GM19351 (cell line): Measurements from ENCODE around the gene BMS1.
A peak's percentile ranks its signal among the peaks of the same experiment; 100 is the strongest.
"Not testable (repeated sequence)": the region's sequence is repeated elsewhere in the genome, so short reads cannot be mapped to it uniquely, and the experiment has no call there.

Experiments used
- ATAC-seq: cut with Tn5 transposase; IDR thresholded peaks from one replicate; pipeline ENCODE4 v1.9.1; 2021; ENCODE audit warnings: mild to moderate bottlenecking, moderate library complexity; ENCODE audit not compliant: unreplicated experiment

Gene BMS1

DNA sequence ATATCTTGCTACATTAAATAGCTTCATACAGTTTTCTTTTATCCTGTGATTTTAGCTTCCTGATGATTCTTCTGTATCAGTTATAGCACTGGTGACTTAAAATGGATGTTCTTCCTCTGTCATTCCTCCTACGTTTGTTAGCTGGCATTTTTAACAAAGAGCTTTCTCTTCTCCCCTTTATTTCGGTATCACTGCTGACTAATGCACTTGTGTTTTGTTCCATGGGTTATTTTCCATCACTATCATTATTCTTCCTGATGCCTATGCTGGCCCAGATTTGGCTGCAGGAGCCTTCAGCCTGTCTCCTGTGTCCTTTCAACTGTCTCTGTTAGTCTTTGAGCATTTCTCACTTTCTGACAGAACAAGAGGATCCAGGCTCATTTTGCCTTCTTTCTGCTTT, 13.1 kb downstream of the BMS1 start:
- no peak for ATAC-seq

DNA sequence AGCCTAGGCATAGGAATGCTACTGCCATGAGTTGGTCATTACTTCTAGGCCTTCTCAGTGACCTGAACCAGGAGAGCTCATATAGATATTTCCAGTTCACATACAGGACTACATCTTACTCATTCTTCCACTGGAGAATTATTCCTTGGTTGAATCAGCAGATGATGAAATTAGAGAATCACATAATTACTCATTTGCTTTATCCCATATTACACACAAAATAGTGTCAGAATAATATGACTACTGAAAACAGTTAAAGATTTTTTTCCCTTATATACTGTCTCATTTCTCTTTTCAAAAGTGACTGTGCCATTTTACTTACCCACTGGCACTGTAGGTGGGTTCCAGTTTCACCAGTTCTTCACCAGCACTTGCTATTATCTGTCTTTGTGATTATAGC, 18.5 kb downstream of the BMS1 start:
- no peak for ATAC-seq

DNA sequence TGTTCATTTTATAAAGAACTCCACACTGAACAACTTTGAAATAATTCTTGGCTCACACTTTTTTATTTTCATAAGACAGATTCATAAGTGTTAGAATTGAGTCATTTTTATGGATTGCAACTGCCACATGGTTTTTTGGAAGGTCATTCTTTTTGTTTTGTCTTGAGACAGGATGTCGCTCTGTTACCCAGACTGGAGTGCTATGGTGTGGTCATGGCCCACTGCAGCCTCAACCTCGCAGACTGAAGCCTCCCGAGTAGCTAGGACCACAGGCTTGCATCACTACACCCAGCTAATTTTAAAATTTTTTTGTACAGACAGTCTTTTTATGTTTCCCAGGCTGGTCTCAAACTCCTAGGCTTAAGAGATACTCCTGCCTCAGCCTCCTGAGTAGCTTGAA, 20.3 kb downstream of the BMS1 start:
- no peak for ATAC-seq

DNA sequence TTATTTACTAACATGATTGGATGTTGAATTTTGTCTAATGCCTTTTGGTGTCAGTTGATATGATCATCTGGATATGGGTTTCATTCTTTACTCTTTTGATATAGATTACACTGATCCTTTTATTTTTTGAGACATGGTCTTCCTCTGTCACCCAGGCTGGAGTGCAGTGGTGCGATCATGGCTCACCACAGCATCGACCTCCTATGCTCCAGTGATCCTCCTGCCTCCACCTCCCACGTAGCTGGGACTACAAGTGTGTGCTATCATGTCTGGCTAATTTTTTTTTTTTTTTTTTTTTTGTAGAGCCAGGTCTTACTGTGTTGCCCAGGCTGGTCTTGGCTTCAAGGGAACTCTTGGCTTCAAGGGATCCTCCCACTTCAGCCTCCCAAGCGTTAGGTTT, 27.1 kb downstream of the BMS1 start:
- peak; percentile 69 for ATAC-seq

DNA sequence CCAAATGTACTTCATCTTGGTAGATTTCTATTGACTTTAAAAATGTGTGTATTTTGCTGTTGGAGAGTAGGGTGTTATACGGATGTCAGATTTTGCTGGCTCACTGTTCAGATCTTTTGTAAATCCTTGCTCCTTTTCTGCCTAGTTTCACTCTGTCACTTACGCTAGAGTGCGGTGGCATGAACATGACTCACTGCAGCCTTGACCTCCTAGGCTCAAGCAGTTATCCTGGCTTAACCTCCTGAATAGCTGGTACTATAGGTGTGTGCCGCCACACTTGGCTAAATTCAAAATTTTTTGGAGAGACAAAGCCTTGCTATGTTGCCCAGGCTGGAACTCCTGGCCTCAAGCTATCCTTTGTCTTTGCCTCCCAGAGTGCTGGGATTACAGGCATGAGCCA, 29.4 kb downstream of the BMS1 start:
- no peak for ATAC-seq

DNA sequence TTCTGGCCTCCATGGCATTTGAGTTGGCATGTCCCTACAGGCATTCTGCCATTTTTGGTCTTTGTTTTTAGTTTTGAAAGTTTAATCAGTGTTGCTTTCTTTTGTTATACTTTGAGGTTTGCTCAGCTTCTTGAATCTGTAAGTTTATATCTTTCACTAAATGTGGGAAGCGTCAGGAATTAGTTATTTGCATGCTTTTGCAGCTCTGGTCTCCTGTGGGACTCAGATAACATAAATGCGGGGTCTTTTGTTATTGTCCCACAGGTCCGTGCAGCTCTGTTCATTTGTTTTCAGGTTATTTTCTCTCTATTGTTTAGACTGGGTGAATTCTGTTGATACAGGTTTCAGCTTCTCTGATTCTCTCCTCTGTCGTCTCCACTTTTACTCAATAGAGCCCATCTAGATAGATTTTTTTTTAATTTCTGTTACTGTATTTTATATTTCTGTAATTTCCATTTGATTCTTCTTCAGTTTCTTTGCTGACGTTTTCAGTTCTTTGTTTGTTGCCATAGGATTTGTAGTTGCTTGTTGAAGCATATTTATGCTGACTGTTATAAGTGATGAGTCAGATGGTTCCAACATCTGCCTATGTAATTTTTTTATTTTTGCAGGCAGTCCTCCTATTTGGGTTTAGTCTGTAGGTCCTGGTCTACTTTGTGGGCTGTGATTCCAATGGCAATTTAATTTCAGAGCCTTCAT, 31.5 kb downstream of the BMS1 start:
- ATAC-seq: not testable (repeated sequence)

DNA sequence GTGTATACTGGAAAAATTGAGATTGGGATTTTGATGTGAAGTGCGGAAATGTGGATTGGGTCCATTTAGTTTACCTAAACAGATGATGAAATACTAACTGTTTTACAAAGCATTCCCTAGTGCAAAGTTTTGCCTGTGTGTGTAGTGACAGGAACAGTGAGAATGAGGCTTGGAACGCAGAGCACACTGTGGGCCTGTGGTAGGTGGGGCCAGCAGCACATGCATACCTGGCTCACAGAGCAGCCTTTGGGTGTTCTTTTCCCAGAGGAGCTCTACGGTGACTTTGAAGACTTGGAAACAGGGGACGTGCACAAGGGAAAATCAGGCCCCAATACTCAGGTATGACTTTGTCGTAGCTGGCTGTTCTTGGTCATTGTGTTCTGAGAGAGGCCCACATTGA, 33.7 kb downstream of the BMS1 start:
- not testable (repeated sequence) for ATAC-seq

DNA sequence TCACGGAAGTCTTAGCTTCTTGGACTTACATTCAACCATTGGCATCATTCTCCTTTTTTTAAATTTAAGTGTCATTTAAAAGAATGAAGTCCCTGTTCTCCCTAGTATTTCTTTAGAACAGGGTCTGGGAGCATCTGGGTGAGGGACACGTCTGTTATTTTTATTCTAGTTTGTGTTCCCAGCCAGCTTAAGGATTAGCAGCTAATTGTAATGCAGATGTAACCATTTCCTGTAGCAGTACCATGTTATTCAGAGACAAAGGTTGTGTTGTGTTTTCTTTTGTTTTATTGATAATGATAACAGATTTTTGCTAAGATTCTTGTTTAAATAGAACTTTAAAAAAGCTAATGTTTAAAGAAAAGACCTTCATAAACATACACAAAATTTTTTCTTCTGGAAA, 34.3 kb downstream of the BMS1 start:
- no peak for ATAC-seq

DNA sequence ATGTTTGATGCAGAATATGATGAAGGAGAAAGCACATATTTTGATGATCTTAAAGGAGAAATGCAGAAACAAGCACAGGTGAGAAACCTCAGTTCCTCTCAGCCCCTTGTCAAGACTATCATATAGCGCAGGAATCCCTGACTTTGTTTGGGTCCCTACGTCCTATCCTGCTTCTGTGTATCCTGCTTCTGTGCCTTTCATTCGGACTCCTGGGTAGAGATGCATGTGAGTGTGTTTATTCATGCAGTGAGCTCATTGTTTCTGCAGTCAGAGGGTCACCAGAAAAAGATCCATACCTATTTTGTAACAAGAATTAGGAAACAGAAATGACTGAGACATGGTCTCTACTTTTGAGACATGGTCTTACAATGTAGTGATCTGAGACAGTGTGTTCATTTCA, 34.8 kb downstream of the BMS1 start:
- ATAC-seq: not testable (repeated sequence)

DNA sequence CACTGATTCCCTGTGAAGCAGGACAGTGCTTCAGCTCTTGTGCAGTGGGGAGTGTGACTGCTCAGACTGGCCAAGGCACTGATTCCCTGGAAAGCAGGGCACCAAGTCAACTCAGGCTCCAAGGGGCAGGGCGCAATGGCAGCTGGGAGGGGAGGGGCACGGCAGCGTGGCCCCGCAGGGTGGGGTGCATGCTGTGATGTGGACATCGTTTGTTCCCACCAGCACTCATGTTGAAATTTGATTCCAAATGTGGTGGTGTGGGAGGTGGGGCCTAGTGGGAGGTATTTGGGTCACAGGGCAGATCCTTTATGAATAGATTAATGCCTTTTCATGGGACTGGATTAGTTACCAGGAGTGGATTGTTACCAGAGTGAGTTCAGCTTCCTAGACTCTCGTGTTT, 44.2 kb downstream of the BMS1 start:
- not testable (repeated sequence) for ATAC-seq

DNA sequence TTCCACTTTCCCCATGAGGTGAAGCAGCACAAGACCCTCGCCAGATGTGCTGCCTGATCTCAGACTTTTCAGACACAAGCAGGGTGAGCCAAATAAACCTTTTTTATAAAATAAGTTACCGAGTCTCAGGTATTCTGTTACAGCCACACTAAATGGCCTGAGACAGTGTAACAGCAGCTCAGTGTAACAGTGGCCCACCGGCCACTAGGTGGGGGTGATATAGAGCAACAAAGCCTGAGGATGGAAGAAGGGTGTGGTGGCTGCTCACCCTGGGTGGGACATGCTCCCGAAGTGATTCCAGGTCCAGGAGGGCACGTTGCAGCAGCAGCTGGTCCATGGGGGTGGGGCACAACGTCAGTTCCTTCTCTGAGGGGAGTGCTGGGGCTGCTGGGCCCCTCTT, 44.6 kb downstream of the BMS1 start:
- ATAC-seq: no peak

DNA sequence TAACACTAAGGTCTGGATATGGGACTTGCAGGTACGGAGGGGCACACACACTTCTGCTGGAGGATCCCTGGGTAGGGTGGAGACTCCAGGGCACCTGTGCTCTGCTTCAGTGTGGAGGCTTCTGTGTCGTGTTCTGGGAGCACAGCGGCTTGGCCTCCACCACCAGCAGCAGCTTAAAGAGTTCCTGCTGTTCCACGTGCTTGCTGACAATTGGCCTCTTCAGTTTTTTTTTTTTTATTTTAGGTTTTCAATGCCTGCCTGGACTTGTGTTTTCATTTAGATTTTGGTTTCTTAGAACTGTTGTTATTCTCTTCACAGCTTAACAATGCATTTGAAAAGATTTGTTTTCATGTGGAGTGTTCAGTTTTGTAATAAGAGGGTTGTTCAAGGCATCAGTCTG, 45.8 kb downstream of the BMS1 start:
- not testable (repeated sequence) for ATAC-seq

DNA sequence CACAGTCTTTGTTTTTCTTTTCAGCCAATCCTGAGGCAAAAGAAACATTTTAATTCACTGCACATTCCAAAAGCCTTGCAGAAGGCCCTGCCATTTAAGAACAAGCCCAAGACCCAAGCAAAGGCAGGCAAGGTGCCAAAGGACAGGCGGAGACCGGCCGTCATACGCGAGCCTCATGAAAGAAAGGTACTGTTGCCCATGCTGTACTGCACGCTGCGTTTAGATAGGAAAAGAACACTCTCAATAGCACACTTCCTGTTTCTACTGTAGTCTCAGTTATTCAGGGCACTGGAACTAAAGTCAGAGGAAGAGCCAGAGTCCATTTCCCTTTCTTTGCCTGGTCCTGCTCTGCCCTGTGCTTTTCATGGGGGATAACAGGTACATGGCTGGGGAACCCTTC, 47.6 kb downstream of the BMS1 start:
- no peak for ATAC-seq

DNA sequence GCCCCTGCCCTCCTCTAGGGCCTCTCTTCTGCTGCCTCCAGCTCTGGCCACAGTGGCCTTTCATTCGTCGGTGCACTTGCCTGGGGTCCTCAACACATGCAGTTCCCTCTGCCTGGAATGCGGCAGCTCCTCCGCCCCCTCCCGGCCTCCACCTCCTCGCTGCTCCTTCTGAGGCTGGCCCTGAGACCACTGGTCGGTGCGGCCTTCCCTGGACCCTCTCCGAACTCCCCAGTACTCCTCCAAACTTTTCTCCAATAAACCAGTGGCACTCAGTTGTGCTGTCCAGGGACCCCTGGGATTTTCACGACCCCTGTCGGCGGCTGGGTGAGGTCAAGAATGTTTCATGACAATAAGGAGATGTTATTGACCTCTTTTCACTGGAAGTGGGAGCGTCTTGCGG, 53.5 kb downstream of the BMS1 start:
- no peak for ATAC-seq

DNA sequence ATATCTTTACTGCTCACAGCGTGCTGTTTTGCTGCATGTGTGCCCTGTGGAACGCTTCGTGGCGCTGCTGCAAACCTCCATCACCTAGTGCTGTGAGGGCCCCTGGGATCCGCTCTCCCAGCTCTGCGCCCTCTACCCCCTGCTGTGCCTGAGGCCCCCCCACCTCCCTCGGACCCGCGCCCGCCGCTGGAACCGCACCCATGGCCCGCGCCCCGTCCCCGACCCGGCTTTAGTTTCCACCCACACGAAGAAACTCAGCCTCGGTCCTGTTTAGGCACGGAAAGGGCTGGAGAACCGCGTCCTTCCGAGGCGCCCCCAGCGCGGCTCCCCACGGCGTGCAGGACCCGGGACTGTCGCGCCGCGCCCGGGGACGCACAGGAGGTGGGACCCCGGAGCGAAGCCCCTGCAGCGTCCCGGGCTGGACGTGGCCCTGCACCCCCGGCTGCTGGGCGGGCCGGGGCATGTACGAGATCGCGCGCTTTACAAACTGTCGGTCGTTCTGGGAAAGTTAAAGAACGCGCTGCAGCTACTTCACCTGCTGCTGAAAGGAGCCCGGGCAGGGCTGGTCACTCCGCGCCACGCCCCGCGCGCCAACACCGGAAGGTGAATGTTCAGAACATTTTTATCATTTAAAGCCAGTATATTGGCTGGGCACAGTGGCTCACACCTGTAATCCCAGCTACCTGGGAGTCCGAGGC, 54.3 kb downstream of the BMS1 start:
- ATAC-seq: no peak

DNA sequence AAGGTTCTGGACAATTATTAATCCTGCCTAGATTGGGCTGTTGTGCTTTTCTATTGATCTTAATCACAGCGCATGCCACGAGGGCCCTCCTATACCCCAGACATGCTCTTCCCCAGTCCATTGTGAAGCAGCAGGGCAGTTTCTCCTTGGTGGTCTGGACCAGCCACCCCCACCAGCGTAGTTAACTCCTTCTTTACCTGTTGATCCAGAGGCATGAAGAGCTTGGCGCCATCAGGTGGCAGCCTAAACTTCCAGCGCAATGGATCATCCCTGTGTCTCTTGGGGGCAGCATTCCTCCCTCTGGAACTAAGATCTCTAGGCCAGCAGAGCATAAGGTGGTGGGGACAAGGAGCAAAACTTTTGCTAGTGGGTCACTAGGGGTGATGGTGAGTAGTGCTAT, 62.2 kb downstream of the BMS1 start:
- not testable (repeated sequence) for ATAC-seq

DNA sequence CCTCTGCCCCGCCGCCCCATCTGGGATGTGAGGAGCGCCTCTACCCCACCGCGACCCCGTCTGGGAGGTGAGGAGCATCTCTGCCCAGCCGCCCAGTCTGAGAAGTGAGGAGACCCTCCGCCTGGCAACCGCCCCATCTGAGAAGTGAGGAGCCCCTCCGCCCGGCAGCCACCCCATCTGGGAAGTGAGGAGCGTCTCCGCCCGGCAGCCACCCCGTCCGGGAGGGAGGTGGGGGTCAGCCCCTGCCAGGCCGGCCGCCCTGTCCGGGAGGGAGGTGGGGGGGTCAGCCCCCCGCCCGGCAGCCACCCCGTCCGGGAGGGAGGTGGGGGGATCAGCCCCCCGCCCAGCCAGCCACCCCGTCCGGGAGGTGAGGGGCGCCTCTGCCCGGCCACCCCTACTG, 64.7 kb downstream of the BMS1 start:
- ATAC-seq: not testable (repeated sequence)

DNA sequence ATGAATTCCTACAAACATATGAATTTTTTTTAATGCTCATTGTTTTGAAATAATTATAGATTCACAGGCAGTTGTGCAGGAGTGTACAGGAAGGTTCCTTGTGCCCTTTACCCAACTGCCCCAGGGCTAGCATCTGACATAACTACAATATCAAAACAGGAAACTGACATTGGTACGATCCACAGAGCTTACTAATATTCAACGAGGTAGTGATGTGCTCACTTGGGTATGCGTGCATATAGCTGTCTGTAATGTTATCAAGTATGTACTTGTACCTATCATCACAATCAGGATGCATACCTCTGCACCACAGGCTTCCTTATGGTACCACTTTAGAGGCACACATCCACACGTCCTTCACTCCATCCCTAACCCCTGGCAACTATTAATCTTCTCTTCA, 68.3 kb downstream of the BMS1 start:
- no peak for ATAC-seq

DNA sequence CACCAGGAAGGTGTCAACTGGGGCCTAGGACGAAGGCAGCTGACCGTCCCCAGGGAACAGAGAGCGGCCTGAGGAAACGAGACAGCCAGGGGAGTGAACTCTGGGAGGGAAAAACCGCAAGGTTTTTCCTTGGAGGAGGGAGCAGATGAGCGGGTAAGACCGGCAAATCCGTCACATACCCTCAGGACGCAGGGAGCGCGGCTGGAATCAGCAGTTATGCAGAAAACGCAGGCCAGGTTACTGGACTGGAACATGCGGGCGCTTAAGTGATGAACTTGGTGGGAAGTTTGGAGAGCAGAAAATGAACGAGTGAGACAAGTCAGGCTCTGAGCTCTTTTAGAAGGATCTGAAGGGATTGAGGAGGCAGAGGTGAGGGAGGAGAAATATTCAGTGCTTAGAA, 76.7 kb downstream of the BMS1 start:
- no peak for ATAC-seq

DNA sequence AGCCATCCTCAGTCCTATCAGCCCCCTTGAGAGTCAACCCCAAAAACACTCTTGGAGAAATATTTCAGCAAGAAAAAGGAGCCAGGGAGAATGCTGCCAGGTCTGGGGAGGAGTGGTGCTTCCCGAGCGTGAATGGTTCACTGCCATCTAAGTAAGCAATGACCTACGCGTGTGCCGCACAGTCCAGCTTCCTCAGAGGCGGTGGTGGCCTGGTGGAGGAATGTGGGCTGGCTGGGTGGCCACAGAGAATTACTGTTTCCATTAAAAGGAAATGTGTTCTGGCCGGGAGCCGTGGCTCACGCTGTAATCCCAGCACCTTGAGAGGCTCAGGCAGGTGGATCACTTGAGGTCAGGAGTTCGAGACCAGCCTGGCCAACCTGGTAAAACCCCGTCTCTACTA, 77.4 kb downstream of the BMS1 start:
- not testable (repeated sequence) for ATAC-seq

DNA sequence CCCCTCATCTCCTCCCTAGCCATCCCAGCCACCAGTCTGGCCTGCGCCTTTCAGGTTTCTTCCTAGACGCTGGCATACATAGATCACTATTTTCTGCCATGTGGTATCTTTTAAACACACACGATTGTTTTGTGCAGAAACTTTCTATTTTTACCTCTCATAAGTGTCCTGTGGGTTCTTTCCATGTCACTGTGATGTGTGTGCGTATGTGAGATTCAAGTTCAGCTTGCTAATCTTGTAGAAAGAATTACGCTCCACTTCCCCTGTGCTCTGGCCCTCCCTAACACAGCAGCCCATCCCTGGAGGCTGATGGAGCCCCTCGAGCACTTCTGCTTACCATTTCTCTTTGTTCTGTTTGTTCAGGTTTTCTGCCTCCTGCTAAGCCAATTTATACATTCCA, 80.2 kb downstream of the BMS1 start:
- ATAC-seq: not testable (repeated sequence)

DNA sequence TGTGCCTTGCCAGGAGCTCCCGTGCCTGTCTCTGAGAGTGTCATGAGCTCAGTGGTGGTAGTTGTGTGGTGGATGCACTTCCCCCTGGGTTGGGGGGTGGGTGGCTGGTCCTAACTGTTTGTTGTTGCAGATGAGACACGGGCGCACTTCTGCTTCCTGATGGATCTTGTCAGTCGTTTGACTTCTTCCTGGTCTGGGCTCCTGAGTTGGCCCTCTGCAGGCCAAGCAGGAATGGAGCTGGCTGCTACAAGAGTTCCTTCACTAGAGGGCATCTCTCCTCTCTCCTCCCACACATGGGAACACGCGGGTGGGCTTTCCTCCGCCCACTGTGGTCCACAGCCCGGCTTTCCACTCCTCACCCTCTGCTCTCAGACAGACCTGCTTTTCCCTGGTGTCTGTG, 82.0 kb downstream of the BMS1 start:
- ATAC-seq: no peak

DNA sequence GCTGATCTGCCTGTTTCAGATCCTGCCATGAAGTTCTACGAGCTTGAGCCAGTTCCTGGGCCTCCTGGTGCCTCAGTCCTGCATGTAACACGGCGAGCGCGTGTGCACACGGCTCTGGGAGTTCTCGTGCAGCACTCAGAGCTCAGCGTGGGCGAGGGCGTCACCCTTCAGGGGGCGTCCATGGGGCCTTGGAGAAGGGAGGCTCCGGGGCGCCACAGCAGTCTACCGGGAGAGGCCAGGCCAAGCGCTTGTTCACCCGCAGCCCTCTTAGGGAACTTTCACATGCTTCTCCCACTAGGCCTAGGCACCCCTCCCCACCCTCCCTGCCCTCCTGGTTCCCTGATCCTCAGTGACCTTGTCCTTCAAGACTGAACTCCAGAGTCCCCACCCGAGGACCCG, 83.1 kb downstream of the BMS1 start:
- ATAC-seq: no peak
